Kidney (tissue), 14 donors: ENCODE data around the gene SNED1. TPM values are rescaled to one million over a fixed set of nuclear protein-coding genes. Genes with fewer than 3 reads are reported as not detected.

ENCODE experiments used
- DNase-seq, 5 donors: peaks; one replicate each; pipeline ENCODE4 v3.0.0-alpha.2; 2013 to 2020
- FAIRE-seq: peaks from 2 replicates; lab custom pipeline; 2012; peaks lifted over from hg19 to GRCh38; lab: Jason Lieb, UNC
- H3K27ac ChIP-seq, 2 donors: one replicate each; pipeline ENCODE4 v1.7.0; 2013; ENCODE audit warnings: low read depth in 2 of 2, low read length in 2 of 2, inconsistent platforms in 1 of 2
- H3K27me3 ChIP-seq: one replicate; pipeline ENCODE4 v1.7.1; 2013; ENCODE audit warnings: low read length, inconsistent platforms; ENCODE audit not compliant: control insufficient read depth, insufficient read depth
- H3K36me3 ChIP-seq, 3 donors: one replicate each; pipeline versions ENCODE4 v1.7.0 to v1.7.1; 2013; ENCODE audit warnings: low read length in 3 of 3, control low read depth in 1 of 3, inconsistent platforms in 1 of 3; ENCODE audit not compliant: insufficient read depth in 3 of 3, control insufficient read depth in 2 of 3
- H3K4me1 ChIP-seq, 3 donors: one replicate each; pipeline versions ENCODE4 v1.7.0 to v1.7.1; 2013; ENCODE audit warnings: low read length in 3 of 3, inconsistent platforms in 1 of 3, low read depth in 1 of 3; ENCODE audit not compliant: control insufficient read depth in 2 of 3, insufficient read depth in 2 of 3
- H3K4me3 ChIP-seq, 3 donors: one replicate each; pipeline versions ENCODE4 v1.7.0 to v1.8.1; 2013; ENCODE audit warnings: low read length in 3 of 3, control low read depth in 1 of 3, inconsistent platforms in 1 of 3
- H3K9ac ChIP-seq, 3 donors: one replicate each; pipeline versions ENCODE4 v1.7.0 to v1.7.1; 2013; ENCODE audit warnings: low read length in 3 of 3, control low read depth in 1 of 3, inconsistent platforms in 1 of 3
- H3K9me3 ChIP-seq, 3 donors: one replicate each; pipeline versions ENCODE4 v1.7.0 to v1.7.1; 2013; ENCODE audit warnings: low read length in 3 of 3, control low read depth in 1 of 3, inconsistent platforms in 1 of 3; ENCODE audit not compliant: control insufficient read depth in 2 of 3, insufficient read depth in 1 of 3
- intact Hi-C: fragments of 100-400 bp; cut with DNase I; formaldehyde crosslinking; loops from one replicate; pipeline ENCODE4 v1.11.1; 2022
- polyA plus RNA-seq: library from polyadenylated mRNA; stranded (reverse); fragments of 350-450 nt; fragmentation: Illumina TruSeq; extraction: RNeasy Lipid Tissue Mini Kit (QIAGEN cat#74804); gene quantifications from one replicate; pipeline ENCODE4 v1.2.3, GENCODE V29; 2014; ENCODE audit warnings: low read depth, low replicate concordance; ENCODE audit not compliant: insufficient read depth
- total RNA-seq: library from RNA; stranded (reverse); fragmentation: NEBNext Ultra II Directional; extraction: Animal tissue kit (Norgen Biotek cat#: 25700); gene quantifications from one replicate; pipeline ENCODE4 v1.2.1, GENCODE V29; 2021
- TF ChIP-seq, protein P1 (sequence below): IDR thresholded peaks from 3 replicates; pipeline ENCODE4 v1.5.1; 2012; ENCODE audit warnings: mild to moderate bottlenecking, moderate library complexity, borderline replicate concordance; ENCODE audit not compliant: insufficient read depth; ENCODE audit errors: extremely low read depth
- donor health status: control.
- donor health status: control.
- donor health status: control.
- donor health status: control.
- donor health status: control.
- donor health status: DM: yes; HTN: yes; CAD: no.
- donor health status: Normal renal cell carcinoma (clear cell type).

Gene SNED1
- total and polyA plus RNA-seq, 2 donors from 2014 or later = 3.0 to 42.1 TPM

DNA sequence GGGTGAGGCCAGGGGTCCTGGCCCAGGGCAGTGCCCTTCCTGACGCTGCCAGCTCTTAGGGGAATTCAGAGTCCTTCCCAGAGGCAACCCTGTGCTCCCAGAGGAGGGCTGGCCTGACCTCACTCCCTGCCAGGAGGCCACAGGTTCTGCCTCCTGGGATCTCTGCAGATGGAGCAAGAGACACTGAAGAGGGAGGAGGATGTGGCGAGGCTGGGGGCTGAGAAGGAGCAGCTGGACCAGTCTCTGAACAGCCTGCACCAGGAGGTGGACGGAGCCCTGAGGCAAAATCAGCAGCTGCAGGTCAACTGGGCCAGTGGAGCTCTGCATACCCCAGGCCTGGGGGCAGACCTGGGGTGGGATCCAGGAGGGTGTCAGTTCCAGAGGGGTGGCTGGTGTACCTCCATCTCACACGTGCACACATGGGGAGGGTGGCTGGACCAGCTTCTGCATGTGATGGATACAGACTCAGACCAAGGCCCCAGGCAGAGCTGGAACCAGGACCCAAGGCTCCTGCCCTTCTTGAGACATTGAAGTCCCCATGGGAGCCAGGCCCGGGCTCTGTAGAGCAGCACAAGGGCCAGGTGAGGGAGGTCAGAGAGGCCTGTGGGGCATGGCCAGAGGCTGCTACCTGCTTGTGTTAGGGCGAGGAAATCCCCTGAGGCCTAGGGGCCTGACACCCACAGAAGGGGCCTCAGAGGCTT, 9.7 kb upstream of the SNED1 start:
- Histone ChIP-seq H3K4me3 (no peak overlapping the region), H3K9me3 (peaks cover 0 to 3% (median 0%) of the 10 kb centered on the region in 3 donors), H3K36me3 (no peaks in the 10 kb centered on the region), H3K27ac (no peak overlapping the region), H3K27me3 (no peaks in the 10 kb centered on the region), H3K9ac (no peak overlapping the region), H3K4me1 (peaks cover 0 to 21% (median 0%) of the 10 kb centered on the region in 3 donors)
- TF ChIP-seq, protein P1, sequence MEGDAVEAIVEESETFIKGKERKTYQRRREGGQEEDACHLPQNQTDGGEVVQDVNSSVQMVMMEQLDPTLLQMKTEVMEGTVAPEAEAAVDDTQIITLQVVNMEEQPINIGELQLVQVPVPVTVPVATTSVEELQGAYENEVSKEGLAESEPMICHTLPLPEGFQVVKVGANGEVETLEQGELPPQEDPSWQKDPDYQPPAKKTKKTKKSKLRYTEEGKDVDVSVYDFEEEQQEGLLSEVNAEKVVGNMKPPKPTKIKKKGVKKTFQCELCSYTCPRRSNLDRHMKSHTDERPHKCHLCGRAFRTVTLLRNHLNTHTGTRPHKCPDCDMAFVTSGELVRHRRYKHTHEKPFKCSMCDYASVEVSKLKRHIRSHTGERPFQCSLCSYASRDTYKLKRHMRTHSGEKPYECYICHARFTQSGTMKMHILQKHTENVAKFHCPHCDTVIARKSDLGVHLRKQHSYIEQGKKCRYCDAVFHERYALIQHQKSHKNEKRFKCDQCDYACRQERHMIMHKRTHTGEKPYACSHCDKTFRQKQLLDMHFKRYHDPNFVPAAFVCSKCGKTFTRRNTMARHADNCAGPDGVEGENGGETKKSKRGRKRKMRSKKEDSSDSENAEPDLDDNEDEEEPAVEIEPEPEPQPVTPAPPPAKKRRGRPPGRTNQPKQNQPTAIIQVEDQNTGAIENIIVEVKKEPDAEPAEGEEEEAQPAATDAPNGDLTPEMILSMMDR = no peak
- intact Hi-C loops = no loop called here
- DNase-seq (peak in 1 of 5 donors; percentile 72), FAIRE-seq (no peak)

DNA sequence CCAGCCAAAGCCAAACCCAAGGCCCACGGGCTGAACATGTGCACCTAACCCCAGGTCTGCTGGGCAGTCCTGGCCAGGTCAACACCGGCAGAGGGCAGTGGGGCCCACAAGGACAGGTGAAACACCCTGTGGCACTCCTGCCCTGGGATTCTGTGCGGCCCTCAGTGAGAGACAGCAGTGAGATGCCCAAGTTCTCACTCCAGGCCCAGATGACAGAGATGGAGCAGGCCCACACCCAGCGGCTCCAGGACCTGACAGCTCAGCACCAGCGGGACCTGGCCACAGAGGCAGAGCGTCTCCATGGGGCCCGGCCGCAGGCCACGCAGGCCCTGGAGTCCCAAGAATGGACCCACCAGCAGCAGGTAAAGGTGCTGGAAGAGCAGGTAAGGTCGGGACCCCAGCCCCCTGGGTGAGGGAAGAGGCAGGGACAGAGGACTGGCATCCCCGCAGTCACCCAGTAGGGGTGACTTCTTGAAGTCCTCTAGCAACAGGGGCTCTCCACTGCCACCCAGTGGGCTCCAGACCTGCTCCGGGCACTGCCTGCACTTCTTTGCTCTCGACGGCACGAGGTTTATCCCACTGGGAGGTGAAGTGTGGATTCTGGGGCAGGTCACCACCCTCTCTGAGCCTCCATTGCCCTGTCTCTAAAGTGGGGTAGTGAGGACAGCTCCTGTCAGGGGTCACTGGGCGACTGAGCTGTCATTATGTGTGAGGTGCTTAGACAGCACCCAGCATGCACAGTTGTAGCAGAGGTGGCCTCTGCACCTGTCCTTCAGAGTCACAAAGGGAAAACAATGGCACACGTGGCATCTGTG, 8.8 kb upstream of the SNED1 start:
- no peaks in the 10 kb centered on the region for H3K27me3 ChIP-seq
- intact Hi-C loops = no loop called here
- no peak overlapping the region for H3K27ac ChIP-seq
- FAIRE-seq = no peak
- TF ChIP-seq, protein P1 = peak; percentile 39
- DNase-seq = peak in 2 of 5 donors; percentile 42 to 74
- H3K9ac ChIP-seq = no peak overlapping the region
- H3K4me1 ChIP-seq = peaks cover 0 to 23% (median 0%) of the 10 kb centered on the region in 3 donors
- H3K36me3 ChIP-seq = no peaks in the 10 kb centered on the region
- no peak overlapping the region for H3K4me3 ChIP-seq
- H3K9me3 ChIP-seq = peaks cover 0 to 3% (median 0%) of the 10 kb centered on the region in 3 donors

DNA sequence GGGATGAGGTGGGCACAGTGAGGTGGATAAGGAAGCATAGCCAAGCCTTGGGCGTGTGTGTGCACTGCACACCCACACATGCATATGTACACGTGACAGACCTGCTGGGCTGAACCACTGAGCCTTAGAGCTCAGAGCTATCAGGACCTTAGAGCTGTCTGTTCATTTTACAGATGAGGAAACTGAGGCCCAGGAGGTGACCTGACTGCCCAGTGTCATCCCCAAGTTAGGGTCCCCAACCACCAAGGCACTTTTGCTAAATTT, 8.2 kb upstream of the SNED1 start:
- no peak for DNase-seq
- Histone ChIP-seq H3K4me3 (no peak overlapping the region), H3K4me1 (peaks cover 0 to 26% (median 0%) of the 10 kb centered on the region in 3 donors), H3K9ac (no peak overlapping the region), H3K36me3 (no peaks in the 10 kb centered on the region), H3K27me3 (no peaks in the 10 kb centered on the region), H3K9me3 (peaks cover 0 to 3% (median 0%) of the 10 kb centered on the region in 3 donors), H3K27ac (no peak overlapping the region)
- TF ChIP-seq, protein P1 = no peak
- intact Hi-C loops = no loop called here
- no peak for FAIRE-seq
